Measurements from ENCODE around the gene ENPEP.

The ENPEP gene

GRCh38 chr4:110602061-110602460, 126.1 kb downstream of the ENPEP start:
- no peak for DNase-seq (ENCODE audit: low read depth)

- no peak for DNase-seq (ENCODE audit: low read depth)
These were observed 129.1 kb downstream of the ENPEP start for GRCh38 chr4:110605077-110605476.

- DNase-seq (ENCODE audit: low read depth) = no peak
These were observed 133.2 kb downstream of the ENPEP start for GRCh38 chr4:110609044-110609750.

DNA sequence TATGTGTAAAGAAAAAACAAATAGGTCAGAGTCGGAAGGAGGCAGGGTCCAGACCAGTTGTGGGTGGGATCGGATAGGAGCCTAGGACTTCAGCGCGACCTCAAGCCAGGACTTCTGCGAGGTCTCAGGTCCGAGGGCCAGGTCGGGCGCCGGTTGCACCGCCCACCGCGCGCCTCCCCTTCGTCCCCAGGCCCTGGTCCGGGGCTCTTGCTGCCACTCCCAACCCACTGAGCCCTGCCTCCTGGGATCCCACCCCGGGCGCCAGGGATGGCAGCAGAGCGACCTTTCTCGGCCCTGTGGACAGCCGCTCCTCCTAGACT, 134.6 kb downstream of the ENPEP start:
- DNase-seq (ENCODE audit: low read depth) = no peak

GRCh38 chr4:110610940-110611831, 135.2 kb downstream of the ENPEP start:
- no peak for DNase-seq (ENCODE audit: low read depth)

- no peak for DNase-seq (ENCODE audit: low read depth)
These were observed 136.1 kb downstream of the ENPEP start for GRCh38 chr4:110611968-110612447.

DNA sequence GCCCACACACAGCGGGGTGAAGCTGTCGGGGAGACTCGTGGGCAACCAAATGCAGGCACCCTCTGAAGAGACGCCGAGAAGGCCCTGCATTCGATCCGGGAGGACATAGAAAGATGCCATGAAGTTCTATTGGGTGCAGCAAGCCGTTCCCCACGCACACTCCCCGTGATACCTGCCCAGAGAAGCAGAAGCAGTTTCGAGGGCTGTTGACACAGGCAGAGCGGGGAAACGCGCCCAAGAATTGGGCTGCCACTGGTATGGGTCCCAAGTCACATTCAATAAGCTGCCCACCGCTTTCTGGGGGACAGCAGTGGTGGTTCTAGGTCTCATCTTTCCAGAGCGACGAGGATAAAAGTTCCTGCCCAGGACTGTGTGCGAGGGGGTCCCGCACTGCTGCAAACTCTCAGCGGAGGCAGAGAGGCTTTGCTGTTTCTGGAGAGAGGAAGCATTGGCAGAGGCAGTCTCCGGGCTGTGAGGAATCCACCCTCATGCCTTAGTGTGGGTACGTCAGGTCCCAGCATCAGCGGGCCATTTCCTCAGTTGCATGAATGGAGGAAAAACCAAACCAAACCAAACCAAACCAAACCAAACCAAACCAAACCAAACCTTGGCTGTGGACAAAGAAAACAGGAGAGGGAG, 136.8 kb downstream of the ENPEP start:
- no peak for DNase-seq (ENCODE audit: low read depth)

GRCh38 chr4:110613745-110614144, 137.8 kb downstream of the ENPEP start:
- no peak for DNase-seq (ENCODE audit: low read depth)

DNA sequence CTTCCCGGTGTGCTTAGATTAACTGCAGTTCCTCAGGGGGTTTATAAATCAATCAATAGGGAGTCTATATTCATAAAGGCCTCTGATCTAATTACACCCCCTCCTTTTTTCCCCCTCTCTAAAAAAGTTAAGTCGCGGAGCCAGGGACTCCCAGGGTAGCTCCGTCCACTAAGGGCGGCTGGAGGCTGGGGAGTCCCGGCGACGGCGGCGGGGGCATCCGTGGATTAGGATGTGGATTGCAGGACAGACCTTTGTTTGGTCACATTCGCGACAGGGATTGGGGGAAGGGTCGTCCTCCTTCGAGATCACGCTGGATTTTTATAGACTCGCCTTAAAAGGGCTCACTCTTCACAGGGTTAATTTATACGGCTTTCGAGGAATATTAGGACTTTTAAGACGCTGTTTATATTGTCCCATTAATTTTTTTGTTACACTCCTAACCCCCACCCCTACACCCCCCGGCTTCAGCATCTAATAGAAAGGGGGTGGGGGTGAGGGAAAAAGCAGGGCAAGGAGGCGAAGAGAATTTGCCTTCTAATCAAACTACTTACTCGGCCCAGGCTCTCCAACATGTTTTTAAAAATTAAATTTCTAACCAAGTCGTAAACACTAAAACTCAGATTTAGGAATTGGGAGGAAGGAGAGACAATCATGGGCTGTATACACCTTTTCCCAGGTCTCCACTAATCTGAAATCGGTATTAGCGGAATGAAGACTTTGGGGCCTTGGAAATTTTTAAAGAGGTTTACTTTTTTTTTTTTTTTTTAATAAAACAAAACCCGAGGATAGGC, 138.4 kb downstream of the ENPEP start:
- no peak for DNase-seq (ENCODE audit: low read depth)

All from T-helper 22 cell (primary cell).